SK-N-SH (cell line): Measurements from ENCODE around the gene CIBAR2. TPM values are rescaled to one million over a fixed set of nuclear protein-coding genes. Genes with fewer than 3 reads are reported as not detected.

Experiments
- CTCF ChIA-PET: fragments of 300-600, 350-600 bp; formaldehyde crosslinking; extraction: SDS; loops from one replicate; lab custom pipeline; 2021; lab: Yijun Ruan, JAX
- POLR2A ChIA-PET: fragments of 350-600 bp; sonication (Branson Sonifier 250); formaldehyde crosslinking; extraction: SDS; loops from one replicate; lab custom pipeline; 2020; ENCODE audit warnings: antibody characterized with exemption, inconsistent platforms; lab: Yijun Ruan, JAX
- DNase-seq: peaks from one replicate; pipeline ENCODE4 v3.0.0; 2012
- H2AFZ ChIP-seq: fragments of 200-600 bp; sonication (generic); 2 replicates; pipeline ENCODE4 v1.8.1; 2016; ENCODE audit warnings: antibody characterized with exemption, mild to moderate bottlenecking, low read depth
- H3F3A ChIP-seq: fragments of 200-600 bp; sonication (generic); replicated peaks from 2 replicates; pipeline ENCODE3; 2016; ENCODE audit warnings: antibody characterized with exemption, mild to moderate bottlenecking; ENCODE audit not compliant: insufficient read depth
- H3K27ac ChIP-seq, 2 experiments: fragments of 200-500 bp in 1 of 2; fragments of 200-600 bp in 1 of 2; sonication (Bioruptor generic) in 1 of 2; sonication (generic), shearing (Covaris generic) in 1 of 2; 2 replicates each; pipeline versions ENCODE4 v1.5.1 to v1.6.1; 2014 to 2016; ENCODE audit warnings: low read depth in 2 of 2, inconsistent platforms in 1 of 2, low read length in 1 of 2, mild to moderate bottlenecking in 1 of 2, mixed read lengths in 1 of 2
- H3K27me3 ChIP-seq: fragments of 200-600 bp; sonication (generic), shearing (Covaris generic); 2 replicates; pipeline ENCODE4 v1.6.1; 2016; ENCODE audit warnings: mixed run types; ENCODE audit not compliant: insufficient read depth
- H3K36me3 ChIP-seq, 2 experiments: fragments of 200-500 bp in 1 of 2; fragments of 200-600 bp in 1 of 2; sonication (Bioruptor generic) in 1 of 2; sonication (generic) in 1 of 2; replicated peaks in 1 of 2; 2 replicates each; pipeline versions ENCODE3 to v1.5.1; 2014 to 2016; ENCODE audit warnings: low read length in 1 of 2, mild to moderate bottlenecking in 1 of 2; ENCODE audit not compliant: insufficient read depth in 2 of 2, control insufficient read depth in 1 of 2
- H3K4me1 ChIP-seq, 2 experiments: fragments of 200-500 bp in 1 of 2; fragments of 200-600 bp in 1 of 2; sonication (Bioruptor generic) in 1 of 2; sonication (generic), shearing (Covaris generic) in 1 of 2; 2 replicates each; pipeline versions ENCODE4 v1.5.1 to v1.6.1; 2014 to 2016; ENCODE audit warnings: low read depth in 1 of 2, low read length in 1 of 2, mixed run types in 1 of 2; ENCODE audit not compliant: insufficient read depth in 2 of 2, control insufficient read depth in 1 of 2
- H3K4me2 ChIP-seq: fragments of 200-600 bp; sonication (generic), shearing (Covaris generic); 2 replicates; pipeline ENCODE4 v1.6.1; 2017; ENCODE audit warnings: mixed run types
- H3K4me3 ChIP-seq, 2 experiments: fragments of 200-500 bp in 1 of 2; fragments of 200-600 bp in 1 of 2; sonication (Bioruptor generic) in 1 of 2; sonication (generic), shearing (Covaris generic) in 1 of 2; 2 replicates each; pipeline versions ENCODE4 v1.5.1 to v1.8.1; 2014 to 2016; ENCODE audit warnings: low read depth in 2 of 2, inconsistent platforms in 1 of 2, low read length in 1 of 2, mild to moderate bottlenecking in 1 of 2, mixed read lengths in 1 of 2, moderate library complexity in 1 of 2
- H3K79me2 ChIP-seq: fragments of 200-600 bp; sonication (generic); 2 replicates; pipeline ENCODE4 v1.8.1; 2017; ENCODE audit warnings: mild to moderate bottlenecking; ENCODE audit not compliant: insufficient read depth
- H3K9ac ChIP-seq: fragments of 200-600 bp; sonication (generic); 2 replicates; pipeline ENCODE4 v1.6.1; 2017; ENCODE audit warnings: mixed run types
- H3K9me2 ChIP-seq: fragments of 200-600 bp; sonication (generic); 2 replicates; pipeline ENCODE4 v1.6.1; 2017; ENCODE audit warnings: mixed run types
- H3K9me3 ChIP-seq: fragments of 200-600 bp; sonication (generic); 2 replicates; pipeline ENCODE4 v1.6.1; 2017; ENCODE audit warnings: mixed run types, mild to moderate bottlenecking, moderate library complexity
- H4K20me1 ChIP-seq: fragments of 200-600 bp; sonication (generic); 2 replicates; pipeline ENCODE4 v1.6.1; 2017; ENCODE audit warnings: mild to moderate bottlenecking, mixed run types; ENCODE audit not compliant: insufficient read depth
- EZH2phosphoT487 ChIP-seq: fragments of 200-600 bp; sonication (generic); IDR thresholded peaks from 2 replicates; pipeline ENCODE4 v1.6.1; 2017; ENCODE audit warnings: low read depth, mixed run types, mild to moderate bottlenecking, antibody characterized with exemption, moderate library complexity, borderline replicate concordance
- FOSL2 ChIP-seq: IDR thresholded peaks from 2 replicates; pipeline ENCODE4 v1.4.0; 2012; ENCODE audit warnings: low read depth, mild to moderate bottlenecking, moderate library complexity, borderline replicate concordance
- JUND ChIP-seq: IDR thresholded peaks from 2 replicates; pipeline ENCODE4 v1.4.0; 2012
- MAX ChIP-seq: IDR thresholded peaks from 2 replicates; pipeline ENCODE4 v1.4.0; 2012; ENCODE audit warnings: low read depth
- MEF2A ChIP-seq: IDR thresholded peaks from 2 replicates; pipeline ENCODE4 v1.4.0; 2012; ENCODE audit warnings: low read depth, borderline replicate concordance
- NRF1 ChIP-seq: IDR thresholded peaks from 2 replicates; pipeline ENCODE4 v1.6.1; 2012; ENCODE audit warnings: low read depth, mild to moderate bottlenecking, low read length
- POLR2AphosphoS5 ChIP-seq: IDR thresholded peaks from 2 replicates; pipeline ENCODE4 v1.6.1; 2012; ENCODE audit warnings: low read depth, low read length
- RCOR1 ChIP-seq: fragments of 150-350 bp; IDR thresholded peaks from 2 replicates; pipeline ENCODE4 v1.6.1; 2017; ENCODE audit warnings: antibody characterized with exemption, low read length
- REST ChIP-seq: IDR thresholded peaks from 2 replicates; pipeline ENCODE4 v1.6.1; 2012; ENCODE audit warnings: mild to moderate bottlenecking, low read depth, low read length, moderate library complexity
- RFX5 ChIP-seq: IDR thresholded peaks from 2 replicates; pipeline ENCODE4 v1.6.1; 2012; ENCODE audit warnings: mild to moderate bottlenecking, improper control_type of control experiment, low read length
- SMC3 ChIP-seq: IDR thresholded peaks from 2 replicates; pipeline ENCODE4 v1.6.1; 2012; ENCODE audit warnings: low read depth, low read length, improper control_type of control experiment
- TAF1 ChIP-seq: IDR thresholded peaks from 2 replicates; pipeline ENCODE4 v1.6.1; 2012; ENCODE audit warnings: low read depth, mild to moderate bottlenecking, low read length, moderate library complexity, borderline replicate concordance
- TCF12 ChIP-seq: IDR thresholded peaks from 2 replicates; pipeline ENCODE4 v1.4.0; 2012
- USF1 ChIP-seq: IDR thresholded peaks from 2 replicates; pipeline ENCODE4 v1.4.0; 2012; ENCODE audit warnings: low read depth, borderline replicate concordance
- USF2 ChIP-seq: fragments of 150-350 bp; IDR thresholded peaks from 2 replicates; pipeline ENCODE4 v1.6.1; 2017; ENCODE audit warnings: antibody characterized with exemption, low read length, low read depth, borderline replicate concordance
- WGBS: methylation state at CpG from one replicate; pipeline ENCODE4 v1.1.6; 2017; ENCODE audit warnings: low lambda C conversion rate; 5-methylcytosine and 5-hydroxymethylcytosine counted together
- polyA plus RNA-seq, 3 experiments: library from polyadenylated mRNA; depleted of rRNA; stranded (reverse); fragments of >200 nt; gene quantifications; 2 replicates each; pipeline ENCODE4 v1.2.3, GENCODE V29; 2012
- TF ChIP-seq, protein P1 (sequence below): fragments of 150-350 bp; IDR thresholded peaks from 2 replicates; pipeline ENCODE4 v1.6.1; 2016; ENCODE audit warnings: mild to moderate bottlenecking, low read depth, low read length
- TF ChIP-seq, protein P2 (sequence below): IDR thresholded peaks from 2 replicates; pipeline ENCODE4 v1.4.0; 2012; ENCODE audit warnings: low read depth, borderline replicate concordance

The CIBAR2 gene
- polyA plus RNA-seq, 1 of the 3 experiments (the other 2 are of a cell fraction), result 0.15 TPM

GRCh38 chr16:85093705-85094104 is 18.6 kb downstream of the CIBAR2 start:
- no peak overlapping the region for H2AFZ ChIP-seq
- H3F3A ChIP-seq, result no peaks in the 10 kb centered on the region
- no peaks in the 10 kb centered on the region for H3K9me2 ChIP-seq
- POLR2A ChIA-PET, result no interaction called here
- no peak for DNase-seq
- H3K79me2 ChIP-seq, result no peaks in the 10 kb centered on the region
- H3K9me3 ChIP-seq, result no peaks in the 10 kb centered on the region
- peaks cover 11% of the 10 kb centered on the region for H3K27me3 ChIP-seq
- WGBS, result 83% methylated on average over 13 of the region's 13 CpGs
- no peaks in the 10 kb centered on the region for H3K36me3 ChIP-seq
- CTCF ChIA-PET, result no interaction called here
- H3K4me3 ChIP-seq, result no peak overlapping the region
- no peak overlapping the region for H3K27ac ChIP-seq
- no peak overlapping the region for H3K4me2 ChIP-seq
- TF ChIP-seq TAF1 (no peak), MEF2A (no peak), USF1 (no peak), EZH2phosphoT487 (no peak), NRF1 (no peak), POLR2AphosphoS5 (no peak), FOSL2 (no peak), TCF12 (no peak), REST (no peak), JUND (no peak), RCOR1 (no peak), MAX (no peak), USF2 (no peak), RFX5 (no peak), SMC3 (no peak)
- TF ChIP-seq, protein P1, sequence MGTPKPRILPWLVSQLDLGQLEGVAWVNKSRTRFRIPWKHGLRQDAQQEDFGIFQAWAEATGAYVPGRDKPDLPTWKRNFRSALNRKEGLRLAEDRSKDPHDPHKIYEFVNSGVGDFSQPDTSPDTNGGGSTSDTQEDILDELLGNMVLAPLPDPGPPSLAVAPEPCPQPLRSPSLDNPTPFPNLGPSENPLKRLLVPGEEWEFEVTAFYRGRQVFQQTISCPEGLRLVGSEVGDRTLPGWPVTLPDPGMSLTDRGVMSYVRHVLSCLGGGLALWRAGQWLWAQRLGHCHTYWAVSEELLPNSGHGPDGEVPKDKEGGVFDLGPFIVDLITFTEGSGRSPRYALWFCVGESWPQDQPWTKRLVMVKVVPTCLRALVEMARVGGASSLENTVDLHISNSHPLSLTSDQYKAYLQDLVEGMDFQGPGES, result no peak
- TF ChIP-seq, protein P2, sequence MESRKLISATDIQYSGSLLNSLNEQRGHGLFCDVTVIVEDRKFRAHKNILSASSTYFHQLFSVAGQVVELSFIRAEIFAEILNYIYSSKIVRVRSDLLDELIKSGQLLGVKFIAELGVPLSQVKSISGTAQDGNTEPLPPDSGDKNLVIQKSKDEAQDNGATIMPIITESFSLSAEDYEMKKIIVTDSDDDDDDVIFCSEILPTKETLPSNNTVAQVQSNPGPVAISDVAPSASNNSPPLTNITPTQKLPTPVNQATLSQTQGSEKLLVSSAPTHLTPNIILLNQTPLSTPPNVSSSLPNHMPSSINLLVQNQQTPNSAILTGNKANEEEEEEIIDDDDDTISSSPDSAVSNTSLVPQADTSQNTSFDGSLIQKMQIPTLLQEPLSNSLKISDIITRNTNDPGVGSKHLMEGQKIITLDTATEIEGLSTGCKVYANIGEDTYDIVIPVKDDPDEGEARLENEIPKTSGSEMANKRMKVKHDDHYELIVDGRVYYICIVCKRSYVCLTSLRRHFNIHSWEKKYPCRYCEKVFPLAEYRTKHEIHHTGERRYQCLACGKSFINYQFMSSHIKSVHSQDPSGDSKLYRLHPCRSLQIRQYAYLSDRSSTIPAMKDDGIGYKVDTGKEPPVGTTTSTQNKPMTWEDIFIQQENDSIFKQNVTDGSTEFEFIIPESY, result no peak
- H4K20me1 ChIP-seq, result no peaks in the 10 kb centered on the region
- H3K4me1 ChIP-seq, result peaks cover 0 to 7% of the 10 kb centered on the region in 2 experiments; a peak in 1 of 4 replicates
- no peak overlapping the region for H3K9ac ChIP-seq
